ENCODE results near the gene ABCB9. TPM values are rescaled to one million over a fixed set of nuclear protein-coding genes. Genes with fewer than 3 reads are reported as not detected.
A peak's percentile ranks its signal among the peaks of the same experiment; 100 is the strongest.

The ABCB9 gene
- polyA plus RNA-seq, 3 donors = 1.5 to 3.3 (median 1.8) TPM

DNA sequence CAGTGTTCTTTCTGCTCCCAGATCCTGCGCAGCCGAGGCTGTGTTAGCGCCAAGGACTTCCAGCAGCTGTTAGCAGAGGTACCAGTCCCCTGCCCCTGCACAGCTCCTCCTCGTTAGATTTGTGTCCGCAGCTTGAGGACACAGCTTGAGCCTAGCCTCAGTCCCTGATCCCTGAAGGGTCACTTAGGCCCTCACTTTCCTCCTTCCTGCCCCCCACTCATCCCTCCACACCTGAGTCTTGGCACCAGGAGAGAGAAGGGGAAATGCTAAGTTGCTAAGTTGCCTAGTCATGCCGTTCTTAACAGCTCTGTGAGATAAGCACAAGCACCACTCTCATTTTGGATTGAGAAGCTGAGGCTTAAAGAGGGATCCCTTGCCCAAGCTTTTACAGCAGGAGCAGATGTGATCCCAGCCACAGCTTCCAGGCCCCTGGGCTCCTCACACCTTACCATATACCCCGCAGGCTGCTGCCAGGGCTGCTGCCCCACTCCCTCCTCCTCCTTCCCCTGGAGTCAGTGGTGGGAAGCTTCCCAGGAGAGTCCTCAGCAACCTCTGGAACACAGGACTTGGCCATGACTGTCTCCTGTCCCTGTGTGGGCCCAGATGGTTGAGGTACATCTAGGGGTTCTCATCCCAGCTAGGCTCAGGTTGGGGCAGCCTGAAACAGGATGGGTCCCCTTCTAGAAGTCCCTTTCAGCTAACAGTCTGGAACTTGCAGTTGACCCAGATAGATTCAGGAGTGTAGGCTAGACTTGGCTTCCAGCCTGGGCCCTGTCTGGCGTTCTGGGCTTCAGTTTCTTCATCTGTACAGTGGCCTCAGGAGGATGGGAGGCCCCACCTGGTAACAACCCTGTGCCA lies 9.8 kb upstream of the ABCB9 start:
- no peak overlapping the region for H3K27ac ChIP-seq (ENCODE audit: low read depth, low read length)
- 6 to 9% (median 7%) methylated on average over 8 of the region's 8 CpGs for WGBS, 3 donors

- peak within 1 kb of the TSS; percentile 76 for H3K27ac ChIP-seq (ENCODE audit: low read depth, low read length)
- 0% methylated on average over 66 of the region's 66 CpGs for WGBS, 3 donors
Measured at GRCh38 chr12:122974892-122975789, 8.9 kb upstream of the ABCB9 start, which contains the start of gene OGFOD2. Gene OGFOD2 (plus strand): TSS chr12:122975244. CDS start chr12:122975252, 8 bp downstream.

DNA sequence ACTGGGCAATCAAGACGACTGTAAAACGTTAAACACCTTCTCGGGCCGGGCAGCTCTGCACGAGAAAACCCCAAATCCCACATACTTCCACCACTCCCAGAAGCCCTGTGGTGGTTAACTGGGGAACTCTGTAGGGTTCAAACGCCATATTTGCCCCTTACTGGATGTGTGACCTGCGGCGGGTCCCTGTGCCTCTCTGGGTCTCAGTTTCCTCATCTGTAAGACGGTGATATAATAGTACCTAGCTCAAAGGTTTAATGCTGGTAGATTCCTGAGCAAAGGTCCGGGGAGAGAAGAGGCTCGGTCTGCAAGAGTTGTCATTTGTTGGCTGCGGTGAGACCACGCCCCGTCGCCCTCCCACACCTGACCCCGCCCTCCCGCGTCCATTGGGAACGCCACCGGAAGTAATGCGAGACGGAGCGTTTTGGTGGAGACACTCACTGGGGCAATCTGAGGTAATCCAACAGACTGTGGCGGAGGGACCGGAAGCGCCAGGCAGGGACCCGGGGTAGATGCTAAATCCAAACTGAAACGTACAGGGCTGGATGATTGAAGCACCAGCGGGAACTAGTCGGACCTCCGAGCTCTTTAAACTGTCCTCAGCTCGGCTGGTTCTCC lies 8.1 kb upstream of the ABCB9 start:
- H3K27ac ChIP-seq (ENCODE audit: low read depth, low read length) = peak overlapping the region; percentile 76
- WGBS, 3 donors = 0 to 1% (median 1%) methylated on average over 32 of the region's 32 CpGs

- H3K27ac ChIP-seq (ENCODE audit: low read depth, low read length) = no peak overlapping the region
- WGBS, 3 donors = 44 to 58% (median 53%) methylated on average over 4 of the region's 4 CpGs
Measured at GRCh38 chr12:122969676-122970075, 3.4 kb upstream of the ABCB9 start.

- WGBS, 3 donors = 83 to 89% (median 87%) methylated on average over 2 of the region's 2 CpGs
- H3K27ac ChIP-seq (ENCODE audit: low read depth, low read length) = no peak overlapping the region
Measured at GRCh38 chr12:122968104-122968503, 1.8 kb upstream of the ABCB9 start.

GRCh38 chr12:122966743-122967550 lies 684 bp upstream of the ABCB9 start:
- WGBS, 3 donors = 61 to 64% (median 62%) methylated on average over 15 of the region's 15 CpGs
- H3K27ac ChIP-seq (ENCODE audit: low read depth, low read length) = no peak overlapping the region

DNA sequence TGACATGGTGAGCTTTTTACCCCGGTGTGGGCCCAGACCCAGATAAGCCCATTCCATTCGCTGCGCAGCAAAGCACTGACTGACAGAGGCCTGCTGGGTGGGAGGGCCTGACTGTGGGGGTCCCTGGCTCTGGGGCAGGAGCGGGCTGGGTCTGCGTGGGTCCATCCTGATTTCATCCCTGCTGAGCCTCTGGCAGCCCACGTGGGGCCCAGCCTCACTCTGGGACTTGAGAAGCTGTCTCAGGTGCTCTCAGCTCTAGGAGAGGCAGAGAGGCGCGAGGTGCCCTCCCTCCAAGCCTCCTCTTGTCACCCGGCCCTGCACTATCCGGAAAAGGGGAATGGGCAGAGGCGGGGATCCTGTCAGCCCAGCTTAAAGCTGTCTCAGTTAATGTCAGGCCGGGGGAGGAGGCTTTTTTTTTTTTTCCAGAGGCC lies 927 bp downstream of the ABCB9 start:
- no peak overlapping the region for H3K27ac ChIP-seq (ENCODE audit: low read depth, low read length)
- WGBS, 3 donors = 57 to 66% (median 63%) methylated on average over 12 of the region's 12 CpGs

DNA sequence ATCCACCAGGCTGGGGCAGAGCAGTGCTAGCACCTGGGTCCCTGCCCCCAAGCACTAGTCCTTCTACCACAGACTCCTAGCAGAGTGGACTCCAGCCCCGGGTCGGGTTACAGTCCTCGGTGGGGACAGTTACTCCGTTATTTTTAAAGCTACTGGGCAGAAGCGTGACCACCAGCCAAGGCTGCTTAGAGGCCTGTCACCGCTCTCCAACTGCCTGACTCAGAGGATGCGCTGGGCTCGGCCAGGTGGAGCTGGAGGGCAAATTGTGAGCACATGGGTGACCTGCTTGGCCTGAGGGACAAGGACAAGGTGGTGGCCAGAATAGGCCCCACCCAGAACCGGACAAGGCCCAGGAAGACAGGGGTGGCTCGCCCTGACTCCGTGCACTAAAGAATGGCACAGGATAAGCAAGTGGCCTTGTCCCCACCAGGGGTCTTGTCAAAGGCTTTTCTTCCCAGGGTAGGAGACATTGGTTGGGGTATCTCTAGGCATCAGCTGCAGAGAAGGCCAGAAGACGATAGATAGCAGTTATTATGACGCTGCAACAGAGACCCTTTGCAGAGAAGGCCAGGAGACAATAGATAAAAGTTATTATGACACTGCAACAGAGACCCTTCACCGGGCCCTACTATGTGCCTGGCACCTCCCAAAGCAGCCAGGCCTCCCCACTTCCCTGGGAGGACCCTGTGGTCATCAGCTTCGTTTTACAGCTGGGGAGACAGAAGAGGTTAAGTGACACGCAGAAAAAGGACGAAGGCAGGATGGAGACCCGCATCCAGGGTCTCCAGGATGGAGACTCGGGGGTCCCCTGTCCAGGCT lies 1.6 kb downstream of the ABCB9 start:
- WGBS, 3 donors = 82 to 89% (median 87%) methylated on average over 19 of the region's 19 CpGs
- no peak overlapping the region for H3K27ac ChIP-seq (ENCODE audit: low read depth, low read length)

GRCh38 chr12:122963941-122964265 lies 2.4 kb downstream of the ABCB9 start:
- H3K27ac ChIP-seq (ENCODE audit: low read depth, low read length) = no peak overlapping the region

GRCh38 chr12:122961531-122962329 lies 4.5 kb downstream of the ABCB9 start:
- H3K27ac ChIP-seq (ENCODE audit: low read depth, low read length) = no peak overlapping the region
- 60 to 83% (median 79%) methylated on average over 10 of the region's 10 CpGs for WGBS, 3 donors

More at GRCh38 chr12:122963941-122964265, 2.4 kb downstream of the ABCB9 start:
- WGBS, 3 donors = 21 to 51% (median 47%) methylated on average over 8 of the region's 8 CpGs

GRCh38 chr12:122960193-122960569 lies 6.1 kb downstream of the ABCB9 start:
- no peak overlapping the region for H3K27ac ChIP-seq (ENCODE audit: low read depth, low read length)
- WGBS, 3 donors = 95 to 97% (median 96%) methylated on average over 8 of the region's 8 CpGs

GRCh38 chr12:122959566-122960192 lies 6.6 kb downstream of the ABCB9 start:
- WGBS, 3 donors = 93 to 95% (median 94%) methylated on average over 34 to 35 of the region's 35 CpGs
- no peak overlapping the region for H3K27ac ChIP-seq (ENCODE audit: low read depth, low read length)

- WGBS, 3 donors = 75 to 88% (median 83%) methylated on average over 5 of the region's 5 CpGs
- H3K27ac ChIP-seq (ENCODE audit: low read depth, low read length) = no peak overlapping the region
Measured at GRCh38 chr12:122958198-122958888, 7.9 kb downstream of the ABCB9 start.

DNA sequence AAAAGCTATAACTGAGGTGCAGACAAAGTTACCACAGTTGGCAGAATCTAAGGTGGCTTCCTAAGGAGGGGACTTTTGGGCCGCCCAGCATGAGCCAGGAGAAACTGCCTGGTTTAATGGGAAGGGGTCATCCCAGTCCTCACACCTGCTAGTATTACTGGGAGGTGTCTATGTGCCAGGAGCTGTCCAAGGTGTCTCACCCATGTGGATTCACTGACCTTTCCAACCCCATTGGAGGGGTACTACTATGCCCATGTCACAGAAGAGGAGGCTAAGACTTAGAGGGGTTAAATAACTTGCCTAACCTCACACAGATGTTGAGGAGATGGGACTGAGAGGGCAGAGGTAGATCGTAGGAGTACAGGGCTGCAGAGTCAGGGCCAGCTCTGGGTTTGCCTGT lies 10.2 kb downstream of the ABCB9 start:
- WGBS, 3 donors = 82 to 83% (median 82%) methylated on average over 2 of the region's 2 CpGs
- H3K27ac ChIP-seq (ENCODE audit: low read depth, low read length) = no peak overlapping the region

- WGBS, 3 donors = 59 to 81% (median 80%) methylated on average over 8 of the region's 8 CpGs
- no peak overlapping the region for H3K27ac ChIP-seq (ENCODE audit: low read depth, low read length)
Measured at GRCh38 chr12:122955156-122955555, 11.1 kb downstream of the ABCB9 start.

All from adipose tissue (tissue), 3 donors.